HepG2 (cell line): ENCODE measurements around the gene RGS6.

ENCODE experiments used
- EZH2 ChIP-seq: conservative IDR thresholded peaks from 2 replicates; pipeline ENCODE4 v1.6.1; 2012; ENCODE audit warnings: mild to moderate bottlenecking, low read depth, low read length, moderate library complexity
- FOSL1 ChIP-seq: sonication (generic); formaldehyde crosslinking; IDR thresholded peaks from 2 replicates; pipeline ENCODE4 v1.9.0; 2021; ENCODE audit warnings: missing genetic modification reagents, borderline replicate concordance
- FOXA1 ChIP-seq, 2 experiments: fragments of 450-650 bp in 1 of 2; sonication (generic) in 1 of 2; formaldehyde crosslinking in 1 of 2; IDR thresholded peaks; 2 replicates each; pipeline versions ENCODE4 v1.4.0 to v1.6.1; 2016 to 2020; ENCODE audit warnings: missing genetic modification reagents in 1 of 2
- TF ChIP-seq, protein P1 (sequence below): sonication (generic); formaldehyde crosslinking; IDR thresholded peaks from 2 replicates; pipeline ENCODE4 v1.4.0; 2020; ENCODE audit warnings: mild to moderate bottlenecking, missing genetic modification reagents
- TF ChIP-seq, protein P2 (sequence below): sonication (generic); formaldehyde crosslinking; IDR thresholded peaks from 2 replicates; pipeline ENCODE4 v1.5.0; 2020; ENCODE audit warnings: mild to moderate bottlenecking, missing genetic modification reagents, moderate library complexity
- TF ChIP-seq, protein P3 (sequence below): sonication (generic); formaldehyde crosslinking; IDR thresholded peaks from 2 replicates; pipeline ENCODE4 v1.4.0; 2020; ENCODE audit warnings: low read depth, missing genetic modification reagents

DNA sequence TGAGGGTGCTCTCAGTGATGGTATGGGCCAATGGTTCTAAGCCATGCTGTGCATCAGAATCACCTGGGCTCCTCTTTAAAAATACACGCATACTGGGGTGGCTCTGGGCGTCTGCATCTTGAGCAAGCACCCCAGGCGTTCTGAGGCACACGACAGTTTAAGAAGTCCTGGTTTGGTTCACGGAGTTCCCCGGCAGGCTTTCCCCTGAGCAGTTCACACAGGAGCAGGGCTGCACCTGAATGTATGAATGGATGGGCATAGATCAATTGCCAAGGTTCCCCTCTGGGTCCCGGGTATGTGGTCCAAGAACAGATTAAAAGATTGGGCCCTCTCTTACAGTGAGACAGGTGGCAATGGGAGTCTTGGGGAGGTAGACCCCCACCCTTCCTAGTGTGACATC is 566.4 kb downstream of the RGS6 start:
- TF ChIP-seq, protein P1, sequence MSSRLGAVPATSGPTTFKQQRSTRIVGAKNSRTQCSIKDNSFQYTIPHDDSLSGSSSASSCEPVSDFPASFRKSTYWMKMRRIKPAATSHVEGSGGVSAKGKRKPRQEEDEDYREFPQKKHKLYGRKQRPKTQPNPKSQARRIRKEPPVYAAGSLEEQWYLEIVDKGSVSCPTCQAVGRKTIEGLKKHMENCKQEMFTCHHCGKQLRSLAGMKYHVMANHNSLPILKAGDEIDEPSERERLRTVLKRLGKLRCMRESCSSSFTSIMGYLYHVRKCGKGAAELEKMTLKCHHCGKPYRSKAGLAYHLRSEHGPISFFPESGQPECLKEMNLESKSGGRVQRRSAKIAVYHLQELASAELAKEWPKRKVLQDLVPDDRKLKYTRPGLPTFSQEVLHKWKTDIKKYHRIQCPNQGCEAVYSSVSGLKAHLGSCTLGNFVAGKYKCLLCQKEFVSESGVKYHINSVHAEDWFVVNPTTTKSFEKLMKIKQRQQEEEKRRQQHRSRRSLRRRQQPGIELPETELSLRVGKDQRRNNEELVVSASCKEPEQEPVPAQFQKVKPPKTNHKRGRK = no peak
- TF ChIP-seq, protein P2, sequence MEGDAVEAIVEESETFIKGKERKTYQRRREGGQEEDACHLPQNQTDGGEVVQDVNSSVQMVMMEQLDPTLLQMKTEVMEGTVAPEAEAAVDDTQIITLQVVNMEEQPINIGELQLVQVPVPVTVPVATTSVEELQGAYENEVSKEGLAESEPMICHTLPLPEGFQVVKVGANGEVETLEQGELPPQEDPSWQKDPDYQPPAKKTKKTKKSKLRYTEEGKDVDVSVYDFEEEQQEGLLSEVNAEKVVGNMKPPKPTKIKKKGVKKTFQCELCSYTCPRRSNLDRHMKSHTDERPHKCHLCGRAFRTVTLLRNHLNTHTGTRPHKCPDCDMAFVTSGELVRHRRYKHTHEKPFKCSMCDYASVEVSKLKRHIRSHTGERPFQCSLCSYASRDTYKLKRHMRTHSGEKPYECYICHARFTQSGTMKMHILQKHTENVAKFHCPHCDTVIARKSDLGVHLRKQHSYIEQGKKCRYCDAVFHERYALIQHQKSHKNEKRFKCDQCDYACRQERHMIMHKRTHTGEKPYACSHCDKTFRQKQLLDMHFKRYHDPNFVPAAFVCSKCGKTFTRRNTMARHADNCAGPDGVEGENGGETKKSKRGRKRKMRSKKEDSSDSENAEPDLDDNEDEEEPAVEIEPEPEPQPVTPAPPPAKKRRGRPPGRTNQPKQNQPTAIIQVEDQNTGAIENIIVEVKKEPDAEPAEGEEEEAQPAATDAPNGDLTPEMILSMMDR (CRISPR knock-in tag) = no peak
- TF ChIP-seq, protein P3, sequence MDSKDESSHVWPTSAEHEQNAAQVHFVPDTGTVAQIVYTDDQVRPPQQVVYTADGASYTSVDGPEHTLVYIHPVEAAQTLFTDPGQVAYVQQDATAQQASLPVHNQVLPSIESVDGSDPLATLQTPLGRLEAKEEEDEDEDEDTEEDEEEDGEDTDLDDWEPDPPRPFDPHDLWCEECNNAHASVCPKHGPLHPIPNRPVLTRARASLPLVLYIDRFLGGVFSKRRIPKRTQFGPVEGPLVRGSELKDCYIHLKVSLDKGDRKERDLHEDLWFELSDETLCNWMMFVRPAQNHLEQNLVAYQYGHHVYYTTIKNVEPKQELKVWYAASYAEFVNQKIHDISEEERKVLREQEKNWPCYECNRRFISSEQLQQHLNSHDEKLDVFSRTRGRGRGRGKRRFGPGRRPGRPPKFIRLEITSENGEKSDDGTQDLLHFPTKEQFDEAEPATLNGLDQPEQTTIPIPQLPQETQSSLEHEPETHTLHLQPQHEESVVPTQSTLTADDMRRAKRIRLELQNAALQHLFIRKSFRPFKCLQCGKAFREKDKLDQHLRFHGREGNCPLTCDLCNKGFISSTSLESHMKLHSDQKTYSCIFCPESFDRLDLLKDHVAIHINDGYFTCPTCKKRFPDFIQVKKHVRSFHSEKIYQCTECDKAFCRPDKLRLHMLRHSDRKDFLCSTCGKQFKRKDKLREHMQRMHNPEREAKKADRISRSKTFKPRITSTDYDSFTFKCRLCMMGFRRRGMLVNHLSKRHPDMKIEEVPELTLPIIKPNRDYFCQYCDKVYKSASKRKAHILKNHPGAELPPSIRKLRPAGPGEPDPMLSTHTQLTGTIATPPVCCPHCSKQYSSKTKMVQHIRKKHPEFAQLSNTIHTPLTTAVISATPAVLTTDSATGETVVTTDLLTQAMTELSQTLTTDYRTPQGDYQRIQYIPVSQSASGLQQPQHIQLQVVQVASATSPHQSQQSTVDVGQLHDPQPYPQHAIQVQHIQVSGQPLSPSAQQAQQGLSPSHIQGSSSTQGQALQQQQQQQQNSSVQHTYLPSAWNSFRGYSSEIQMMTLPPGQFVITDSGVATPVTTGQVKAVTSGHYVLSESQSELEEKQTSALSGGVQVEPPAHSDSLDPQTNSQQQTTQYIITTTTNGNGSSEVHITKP (CRISPR knock-in tag) = no peak
- no peak for TF ChIP-seq FOSL1 (CRISPR knock-in tag)
- no peak for TF ChIP-seq FOXA1 (IDR thresholded peaks at IDR 0.05)
- TF ChIP-seq FOXA1 (CRISPR knock-in tag; IDR thresholded peaks at IDR 0.05) = no peak
- no peak for TF ChIP-seq EZH2
